HG03342 (cell line): ENCODE results near the gene ZMIZ1.
A peak's percentile ranks its signal among the peaks of the same experiment; 100 is the strongest.

Experiments
- ATAC-seq: cut with Tn5 transposase; IDR thresholded peaks from one replicate; pipeline ENCODE4 v1.9.1; 2021; ENCODE audit warnings: mild to moderate bottlenecking, moderate library complexity; ENCODE audit not compliant: unreplicated experiment

ZMIZ1 gene

GRCh38 chr10:79184145-79184625 is 115.4 kb downstream of the ZMIZ1 start:
- ATAC-seq: no peak

GRCh38 chr10:79184657-79185056 is 115.9 kb downstream of the ZMIZ1 start:
- ATAC-seq: no peak

GRCh38 chr10:79185067-79185774 is 116.5 kb downstream of the ZMIZ1 start:
- no peak for ATAC-seq

GRCh38 chr10:79185796-79186374 is 117.1 kb downstream of the ZMIZ1 start:
- no peak for ATAC-seq

- ATAC-seq: no peak
These were observed 117.8 kb downstream of the ZMIZ1 start for GRCh38 chr10:79186486-79187120.

GRCh38 chr10:79187121-79187940 is 118.6 kb downstream of the ZMIZ1 start:
- ATAC-seq: no peak

- no peak for ATAC-seq
These were observed 119.6 kb downstream of the ZMIZ1 start for GRCh38 chr10:79188154-79188965.

GRCh38 chr10:79189181-79189580 is 120.4 kb downstream of the ZMIZ1 start:
- no peak for ATAC-seq

GRCh38 chr10:79189853-79190435 is 121.2 kb downstream of the ZMIZ1 start:
- no peak for ATAC-seq

GRCh38 chr10:79190740-79191261 is 122.0 kb downstream of the ZMIZ1 start:
- no peak for ATAC-seq

GRCh38 chr10:79191951-79192676 is 123.3 kb downstream of the ZMIZ1 start:
- ATAC-seq: no peak

- no peak for ATAC-seq
These were observed 123.9 kb downstream of the ZMIZ1 start for GRCh38 chr10:79192677-79193003.

GRCh38 chr10:79193694-79194382 is 125.1 kb downstream of the ZMIZ1 start:
- ATAC-seq: no peak

- peak; percentile 86 for ATAC-seq
These were observed 126.5 kb downstream of the ZMIZ1 start for GRCh38 chr10:79195091-79195923.

- no peak for ATAC-seq
These were observed 128.0 kb downstream of the ZMIZ1 start for GRCh38 chr10:79196470-79197461.

GRCh38 chr10:79197558-79197957 is 128.8 kb downstream of the ZMIZ1 start:
- ATAC-seq: no peak

- no peak for ATAC-seq
These were observed 131.6 kb downstream of the ZMIZ1 start for GRCh38 chr10:79200346-79200745.
